Activated CD4-positive, alpha-beta T cell treated with anti-CD3 and anti-CD28 coated beads for 1 hour (primary cell): Measurements from ENCODE around the gene ETFA.
"Not testable (repeated sequence)": the region's sequence is repeated elsewhere in the genome, so short reads cannot be mapped to it uniquely, and the experiment has no call there.

Experiments used
- DNase-seq: peaks from one replicate; pipeline ENCODE4 v3.0.0-alpha.2; 2020

Gene ETFA

GRCh38 chr15:76324066-76324465 lies 12.8 kb upstream of the ETFA start:
- DNase-seq = no peak

GRCh38 chr15:76321602-76322001 lies 10.3 kb upstream of the ETFA start:
- DNase-seq = no peak

- no peak for DNase-seq
Observed at GRCh38 chr15:76321171-76321570, 9.9 kb upstream of the ETFA start.

GRCh38 chr15:76320012-76320411 lies 8.7 kb upstream of the ETFA start:
- no peak for DNase-seq

GRCh38 chr15:76313731-76314130 lies 2.5 kb upstream of the ETFA start:
- DNase-seq = no peak

- DNase-seq = not testable (repeated sequence)
Observed at GRCh38 chr15:76313175-76313567, 1.9 kb upstream of the ETFA start.

GRCh38 chr15:76312540-76313174 lies 1.4 kb upstream of the ETFA start:
- DNase-seq = no peak

- DNase-seq = no peak
Observed at GRCh38 chr15:76310475-76311099, 682 bp downstream of the ETFA start.

- no peak for DNase-seq
Observed at GRCh38 chr15:76309601-76310330, 1.5 kb downstream of the ETFA start.

GRCh38 chr15:76303909-76304308 lies 7.4 kb downstream of the ETFA start:
- no peak for DNase-seq

GRCh38 chr15:76299786-76300185 lies 11.5 kb downstream of the ETFA start:
- no peak for DNase-seq

GRCh38 chr15:76298986-76299385 lies 12.3 kb downstream of the ETFA start:
- no peak for DNase-seq

GRCh38 chr15:76297951-76298350 lies 13.3 kb downstream of the ETFA start:
- not testable (repeated sequence) for DNase-seq

GRCh38 chr15:76296849-76297248 lies 14.4 kb downstream of the ETFA start:
- DNase-seq = no peak

GRCh38 chr15:76294463-76294862 lies 16.8 kb downstream of the ETFA start:
- not testable (repeated sequence) for DNase-seq

- DNase-seq = no peak
Observed at GRCh38 chr15:76293361-76293760, 17.9 kb downstream of the ETFA start.

- no peak for DNase-seq
Observed at GRCh38 chr15:76289582-76289981, 21.7 kb downstream of the ETFA start.

- no peak for DNase-seq
Observed at GRCh38 chr15:76286271-76286879, 24.9 kb downstream of the ETFA start.

- DNase-seq = no peak
Observed at GRCh38 chr15:76285241-76285825, 25.9 kb downstream of the ETFA start.

GRCh38 chr15:76282465-76282864 lies 28.8 kb downstream of the ETFA start:
- DNase-seq = no peak

GRCh38 chr15:76278651-76279050 lies 32.6 kb downstream of the ETFA start:
- DNase-seq = no peak

GRCh38 chr15:76274821-76275220 lies 36.4 kb downstream of the ETFA start:
- DNase-seq = no peak

GRCh38 chr15:76274226-76274625 lies 37.0 kb downstream of the ETFA start:
- DNase-seq = no peak
